Endothelial cell of umbilical vein (primary cell): ENCODE results near the gene L1CAM. TPM values are rescaled to one million over a fixed set of nuclear protein-coding genes. Genes with fewer than 3 reads are reported as not detected.

Source experiments
- BruUV-seq: library from RNA; stranded (reverse); fragments of 400-500 nt; replicated peaks from 2 replicates; lab custom pipeline; 2021; lab: Mats Ljungman, UMichigan
- CTCF ChIA-PET: fragments of 300-600, 350-600 bp; sonication (Branson Sonifier 250); formaldehyde crosslinking; loops from one replicate; lab custom pipeline; 2021; ENCODE audit warnings: antibody characterized with exemption, inconsistent platforms; lab: Charles Lee
- POLR2A ChIA-PET: fragments of 300-600, 350-600 bp; sonication (Branson Sonifier 250); formaldehyde crosslinking; loops from one replicate; lab custom pipeline; 2021; ENCODE audit warnings: antibody characterized with exemption, inconsistent platforms; lab: Charles Lee
- DNase-seq: peaks from one replicate; pipeline ENCODE4 v3.0.0-alpha.2; 2011; ENCODE audit warnings: low read depth, low spot score
- FAIRE-seq: peaks from 2 replicates; lab custom pipeline; 2011; peaks lifted over from hg19 to GRCh38; lab: Jason Lieb, UNC
- H2AFZ ChIP-seq: 2 replicates; pipeline ENCODE4 v1.6.0; 2012; ENCODE audit warnings: low read depth, low read length, control low read depth, inconsistent platforms
- H3K27ac ChIP-seq: 2 replicates; pipeline ENCODE4 v1.5.1; 2011; ENCODE audit warnings: low read depth, mild to moderate bottlenecking, control low read depth, low read length, moderate library complexity; ENCODE audit not compliant: insufficient read depth
- H3K27me3 ChIP-seq, 2 experiments: 2 replicates each; pipeline versions ENCODE4 v1.6.0 to v1.6.1; 2011; ENCODE audit warnings: low read length in 2 of 2, mixed read lengths in 1 of 2; ENCODE audit not compliant: control insufficient read depth in 2 of 2, insufficient read depth in 2 of 2
- H3K36me3 ChIP-seq, 2 experiments: 2 replicates in 1 of 2; 3 replicates in 1 of 2; pipeline ENCODE4 v1.5.1; 2011; ENCODE audit warnings: low read length in 2 of 2, mild to moderate bottlenecking in 1 of 2, moderate library complexity in 1 of 2; ENCODE audit not compliant: control insufficient read depth in 2 of 2, insufficient read depth in 2 of 2; ENCODE audit errors: extremely low read depth in 1 of 2
- H3K4me1 ChIP-seq: 3 replicates; pipeline ENCODE4 v1.5.1; 2011; ENCODE audit warnings: mild to moderate bottlenecking, low read length; ENCODE audit not compliant: control insufficient read depth, insufficient read depth; ENCODE audit errors: extremely low read depth
- H3K4me2 ChIP-seq: 2 replicates; pipeline ENCODE4 v1.6.1; 2011; ENCODE audit warnings: low read length, control low read depth, mixed read lengths; ENCODE audit not compliant: insufficient read depth
- H3K4me3 ChIP-seq, 3 experiments: fragments of 200-600 bp in 1 of 3; sonication (generic), shearing (Covaris generic) in 1 of 3; replicated peaks in 1 of 3; 2 replicates each; pipeline ENCODE4 v1.5.1; 2011 to 2016; ENCODE audit warnings: control low read depth in 3 of 3, low read length in 3 of 3, mild to moderate bottlenecking in 2 of 3, inconsistent platforms in 1 of 3, low read depth in 1 of 3, moderate library complexity in 1 of 3; ENCODE audit not compliant: insufficient read depth in 1 of 3
- H3K79me2 ChIP-seq: 2 replicates; pipeline ENCODE4 v1.6.0; 2012; ENCODE audit warnings: low read length, inconsistent platforms; ENCODE audit not compliant: control insufficient read depth, insufficient read depth
- H3K9ac ChIP-seq: replicated peaks from 2 replicates; pipeline ENCODE3; 2011; ENCODE audit warnings: low read length, control low read depth; ENCODE audit not compliant: insufficient read depth; ENCODE audit errors: extremely low read depth
- H3K9me1 ChIP-seq: replicated peaks from 3 replicates; pipeline ENCODE4 v1.6.0; 2011; ENCODE audit warnings: mild to moderate bottlenecking, low read length; ENCODE audit not compliant: control insufficient read depth, insufficient read depth; ENCODE audit errors: extremely low read depth
- H3K9me3 ChIP-seq: replicated peaks from 2 replicates; pipeline ENCODE4 v1.5.1; 2012; ENCODE audit warnings: low read length, inconsistent platforms; ENCODE audit not compliant: control insufficient read depth, insufficient read depth
- H4K20me1 ChIP-seq: replicated peaks from 2 replicates; pipeline ENCODE3; 2011; ENCODE audit warnings: mild to moderate bottlenecking, low read length; ENCODE audit not compliant: control insufficient read depth, insufficient read depth; ENCODE audit errors: extremely low read depth
- EZH2 ChIP-seq: IDR thresholded peaks from 2 replicates; pipeline ENCODE4 v1.6.1; 2012; ENCODE audit warnings: borderline replicate concordance, low read depth, mild to moderate bottlenecking, moderate library complexity, low read length, inconsistent platforms; ENCODE audit not compliant: severe bottlenecking
- FOS ChIP-seq: IDR thresholded peaks from 2 replicates; pipeline ENCODE4 v1.6.1; 2011; ENCODE audit warnings: mild to moderate bottlenecking, low read length, moderate library complexity, borderline replicate concordance; ENCODE audit not compliant: insufficient read depth
- GATA2 ChIP-seq: IDR thresholded peaks from 2 replicates; pipeline ENCODE4 v1.7.0; 2011; ENCODE audit warnings: low read depth, mild to moderate bottlenecking, moderate library complexity, mixed read lengths, low read length; ENCODE audit not compliant: insufficient read length, insufficient read depth
- JUN ChIP-seq: IDR thresholded peaks from 2 replicates; pipeline ENCODE4 v1.6.1; 2011; ENCODE audit warnings: borderline replicate concordance, low read depth; ENCODE audit not compliant: insufficient read length, insufficient read depth
- MAX ChIP-seq: IDR thresholded peaks from 2 replicates; pipeline ENCODE4 v1.6.1; 2011; ENCODE audit not compliant: insufficient read depth, insufficient read length
- POLR2A ChIP-seq: IDR thresholded peaks from 2 replicates; pipeline ENCODE4 v1.6.1; 2012; ENCODE audit warnings: low read depth, mild to moderate bottlenecking, control low read depth, low read length
- POLR2AphosphoS5 ChIP-seq: IDR thresholded peaks from 2 replicates; pipeline ENCODE4 v1.6.1; 2012; ENCODE audit warnings: low read depth, mild to moderate bottlenecking, control low read depth, low read length, moderate library complexity; ENCODE audit not compliant: insufficient read depth
- dilution Hi-C: fragments of 300-500 bp; cut with MboI; formaldehyde crosslinking; loops from one replicate; pipeline ENCODE4 v1.15.0; 2019; ENCODE audit warnings: low sequenced_read_pairs; ENCODE audit not compliant: extremely low pct_ligation_motif_present
- intact Hi-C: fragments of 100-400 bp; cut with micrococcal nuclease; formaldehyde crosslinking; loops from one replicate; pipeline ENCODE4 v1.10.0; 2022
- polyA plus RNA-seq, 4 experiments: library from polyadenylated mRNA; depleted of rRNA in 3 of 4; stranded (reverse) in 3 of 4; unstranded in 1 of 4; fragments of >200 nt; gene quantifications; 2 replicates each; pipeline versions ENCODE4 v1.2.1 to v1.2.3, GENCODE V29; 2011 to 2012; ENCODE audit warnings: missing spikeins in 1 of 4
- total RNA-seq: library from RNA; stranded (reverse); gene quantifications from 2 replicates; pipeline ENCODE4 v1.2.3, GENCODE V29; 2021
- TF ChIP-seq, protein P1 (sequence below), 2 donors: IDR thresholded peaks; 1 replicate in 1 of 2; 2 replicates in 1 of 2; pipeline ENCODE4 v1.5.1; 2011; ENCODE audit warnings: low read length in 2 of 2, mild to moderate bottlenecking in 2 of 2, moderate library complexity in 2 of 2, control low read depth in 1 of 2, inconsistent platforms in 1 of 2, low read depth in 1 of 2; ENCODE audit not compliant: insufficient read depth in 1 of 2; ENCODE audit errors: extremely low read depth in 1 of 2

Gene L1CAM
- total and polyA plus RNA-seq, 2 donors (not counting 3 experiments of a cell fraction or from before 2014, with no cell fraction given): 0.01 TPM; not detected in 1

DNA sequence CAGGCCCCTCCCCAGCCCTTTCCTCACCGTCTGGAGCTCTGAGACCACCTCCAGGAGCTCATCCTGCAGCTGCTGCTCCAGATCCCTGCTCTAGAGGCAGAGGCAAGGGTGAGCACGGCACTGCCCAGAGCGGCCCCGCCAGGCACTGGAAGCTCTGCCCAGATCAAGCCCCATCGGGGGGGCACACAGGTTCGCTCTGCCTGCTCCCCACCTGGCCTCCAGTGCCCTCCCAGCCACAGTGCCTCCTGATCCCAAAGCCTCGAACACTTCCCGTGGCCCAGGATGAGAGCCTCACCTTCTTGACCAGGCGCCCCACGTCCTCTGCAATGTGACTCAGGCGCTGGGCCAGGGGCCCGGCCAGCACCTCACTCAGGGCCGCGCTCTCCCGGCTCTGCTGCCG, 35.1 kb upstream of the L1CAM start:
- Histone ChIP-seq H4K20me1 (no peaks in the 10 kb centered on the region), H2AFZ (no peak overlapping the region), H3K27ac (no peak overlapping the region), H3K4me2 (no peak overlapping the region), H3K4me1 (peaks cover 28% of the 10 kb centered on the region), H3K9ac (no peak overlapping the region), H3K9me3 (no peaks in the 10 kb centered on the region), H3K27me3 (no peaks in the 10 kb centered on the region), H3K79me2 (peaks cover 2% of the 10 kb centered on the region), H3K9me1 (no peaks in the 10 kb centered on the region), H3K36me3 (peaks cover 0 to 3% of the 10 kb centered on the region in 2 experiments), H3K4me3 (no peak overlapping the region)
- POLR2A ChIA-PET: no interaction called here
- DNase-seq: no peak
- CTCF ChIA-PET: interaction anchor here (0.9 to 9.0 kb wide), 4 partner anchors 10 to 157 kb away, joined by 3 to 253 read pairs (median 4); partner anchors contain the start of genes PLXNB3 and RENBP
- intact Hi-C loops (no loop called here), dilution Hi-C loops (no loop called here)
- FAIRE-seq: no peak
- no TSS peak for BruUV-seq
- TF ChIP-seq GATA2 (no peak), MAX (no peak), FOS (no peak), POLR2AphosphoS5 (no peak), JUN (no peak), EZH2 (no peak), POLR2A (no peak)
- TF ChIP-seq, protein P1, sequence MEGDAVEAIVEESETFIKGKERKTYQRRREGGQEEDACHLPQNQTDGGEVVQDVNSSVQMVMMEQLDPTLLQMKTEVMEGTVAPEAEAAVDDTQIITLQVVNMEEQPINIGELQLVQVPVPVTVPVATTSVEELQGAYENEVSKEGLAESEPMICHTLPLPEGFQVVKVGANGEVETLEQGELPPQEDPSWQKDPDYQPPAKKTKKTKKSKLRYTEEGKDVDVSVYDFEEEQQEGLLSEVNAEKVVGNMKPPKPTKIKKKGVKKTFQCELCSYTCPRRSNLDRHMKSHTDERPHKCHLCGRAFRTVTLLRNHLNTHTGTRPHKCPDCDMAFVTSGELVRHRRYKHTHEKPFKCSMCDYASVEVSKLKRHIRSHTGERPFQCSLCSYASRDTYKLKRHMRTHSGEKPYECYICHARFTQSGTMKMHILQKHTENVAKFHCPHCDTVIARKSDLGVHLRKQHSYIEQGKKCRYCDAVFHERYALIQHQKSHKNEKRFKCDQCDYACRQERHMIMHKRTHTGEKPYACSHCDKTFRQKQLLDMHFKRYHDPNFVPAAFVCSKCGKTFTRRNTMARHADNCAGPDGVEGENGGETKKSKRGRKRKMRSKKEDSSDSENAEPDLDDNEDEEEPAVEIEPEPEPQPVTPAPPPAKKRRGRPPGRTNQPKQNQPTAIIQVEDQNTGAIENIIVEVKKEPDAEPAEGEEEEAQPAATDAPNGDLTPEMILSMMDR (IDR thresholded peaks at IDR 0.05; ENCODE audit: extremely low read depth in 1 of 2, insufficient read depth in 1 of 2, low read depth in 1 of 2, low read length in 2 of 2): no peak
